Osteoblast (primary cell): ENCODE measurements around the gene JADE2. TPM values are rescaled to one million over a fixed set of nuclear protein-coding genes. Genes with fewer than 3 reads are reported as not detected.
A peak's percentile ranks its signal among the peaks of the same experiment; 100 is the strongest.

Source experiments
- DNase-seq: peaks from one replicate; pipeline ENCODE4 v3.0.0; 2011; ENCODE audit warnings: low spot score, mixed read lengths; ENCODE audit not compliant: insufficient read length; ENCODE audit errors: missing footprints
- H2AFZ ChIP-seq: 2 replicates; pipeline ENCODE4 v1.6.0; 2011; ENCODE audit warnings: mild to moderate bottlenecking, low read length
- H3K27ac ChIP-seq: 2 replicates; pipeline ENCODE4 v1.5.1; 2011; ENCODE audit warnings: mild to moderate bottlenecking, low read depth, low read length, moderate library complexity
- H3K27me3 ChIP-seq: 2 replicates; pipeline ENCODE4 v1.6.0; 2012; ENCODE audit warnings: mild to moderate bottlenecking, control low read depth, inconsistent platforms, low read length, moderate library complexity; ENCODE audit not compliant: insufficient read depth
- H3K36me3 ChIP-seq: 2 replicates; pipeline ENCODE4 v1.5.1; 2011; ENCODE audit warnings: mild to moderate bottlenecking, low read length, control low read depth, moderate library complexity; ENCODE audit not compliant: insufficient read depth
- H3K4me1 ChIP-seq: 2 replicates; pipeline ENCODE4 v1.5.1; 2011; ENCODE audit warnings: mild to moderate bottlenecking, low read length, control low read depth, moderate library complexity; ENCODE audit not compliant: insufficient read depth
- H3K4me2 ChIP-seq: 2 replicates; pipeline ENCODE4 v1.6.0; 2011; ENCODE audit warnings: mild to moderate bottlenecking, low read length; ENCODE audit not compliant: insufficient read depth
- H3K4me3 ChIP-seq: fragments of 200-600 bp; sonication (generic); 3 replicates; pipeline ENCODE4 v1.5.1; 2012; ENCODE audit warnings: mild to moderate bottlenecking, low read length, inconsistent platforms; ENCODE audit not compliant: insufficient read depth
- H3K79me2 ChIP-seq: 2 replicates; pipeline ENCODE4 v1.6.0; 2012; ENCODE audit warnings: mild to moderate bottlenecking, low read length, control low read depth, inconsistent platforms; ENCODE audit not compliant: insufficient read depth
- H3K9me3 ChIP-seq: 2 replicates; pipeline ENCODE4 v1.5.1; 2011; ENCODE audit warnings: low read depth, low read length, control low read depth
- H4K20me1 ChIP-seq: 2 replicates; pipeline ENCODE4 v1.6.0; 2012; ENCODE audit warnings: mild to moderate bottlenecking, low read length, control low read depth; ENCODE audit not compliant: insufficient read depth
- total RNA-seq: library from RNA; depleted of rRNA; stranded (reverse); fragments of >200 nt; gene quantifications from 2 replicates; pipeline ENCODE4 v1.2.3, GENCODE V29; 2012
- TF ChIP-seq, protein P1 (sequence below): IDR thresholded peaks from 2 replicates; pipeline ENCODE4 v1.5.1; 2011; ENCODE audit warnings: mild to moderate bottlenecking, low read depth, low read length, moderate library complexity; ENCODE audit errors: extremely low read depth

Gene JADE2
- total RNA-seq, 1 donor, result 26.8 TPM

DNA sequence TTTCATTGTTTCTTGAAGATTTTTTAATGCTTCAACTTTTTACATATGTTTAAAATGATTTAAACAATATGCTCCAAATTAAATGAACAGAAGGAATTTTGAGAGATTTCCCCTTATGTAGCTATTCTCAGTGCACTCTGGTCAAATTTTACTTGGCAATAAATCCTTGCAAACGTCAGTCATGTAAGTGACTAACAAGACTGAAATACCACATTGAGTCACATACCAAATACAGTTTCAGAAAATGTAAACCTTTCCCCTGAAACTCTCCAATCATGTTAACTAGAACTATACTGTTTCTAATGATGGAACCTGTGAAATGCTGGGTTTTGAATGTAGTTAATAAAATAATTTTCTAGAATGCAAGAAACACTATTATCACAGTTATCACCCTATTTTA lies 77.6 kb downstream of the JADE2 start:
- Histone ChIP-seq H3K9me3 (no peaks in the 10 kb centered on the region), H3K4me2 (no peak overlapping the region), H3K4me1 (peaks cover 11% of the 10 kb centered on the region), H3K27ac (peak overlapping the region; percentile 39), H3K79me2 (no peaks in the 10 kb centered on the region), H3K4me3 (no peak overlapping the region), H2AFZ (no peak overlapping the region), H3K36me3 (peaks cover 38% of the 10 kb centered on the region), H3K27me3 (no peaks in the 10 kb centered on the region), H4K20me1 (no peaks in the 10 kb centered on the region)
- TF ChIP-seq, protein P1, sequence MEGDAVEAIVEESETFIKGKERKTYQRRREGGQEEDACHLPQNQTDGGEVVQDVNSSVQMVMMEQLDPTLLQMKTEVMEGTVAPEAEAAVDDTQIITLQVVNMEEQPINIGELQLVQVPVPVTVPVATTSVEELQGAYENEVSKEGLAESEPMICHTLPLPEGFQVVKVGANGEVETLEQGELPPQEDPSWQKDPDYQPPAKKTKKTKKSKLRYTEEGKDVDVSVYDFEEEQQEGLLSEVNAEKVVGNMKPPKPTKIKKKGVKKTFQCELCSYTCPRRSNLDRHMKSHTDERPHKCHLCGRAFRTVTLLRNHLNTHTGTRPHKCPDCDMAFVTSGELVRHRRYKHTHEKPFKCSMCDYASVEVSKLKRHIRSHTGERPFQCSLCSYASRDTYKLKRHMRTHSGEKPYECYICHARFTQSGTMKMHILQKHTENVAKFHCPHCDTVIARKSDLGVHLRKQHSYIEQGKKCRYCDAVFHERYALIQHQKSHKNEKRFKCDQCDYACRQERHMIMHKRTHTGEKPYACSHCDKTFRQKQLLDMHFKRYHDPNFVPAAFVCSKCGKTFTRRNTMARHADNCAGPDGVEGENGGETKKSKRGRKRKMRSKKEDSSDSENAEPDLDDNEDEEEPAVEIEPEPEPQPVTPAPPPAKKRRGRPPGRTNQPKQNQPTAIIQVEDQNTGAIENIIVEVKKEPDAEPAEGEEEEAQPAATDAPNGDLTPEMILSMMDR, result no peak
- DNase-seq, result peak; percentile 66

DNA sequence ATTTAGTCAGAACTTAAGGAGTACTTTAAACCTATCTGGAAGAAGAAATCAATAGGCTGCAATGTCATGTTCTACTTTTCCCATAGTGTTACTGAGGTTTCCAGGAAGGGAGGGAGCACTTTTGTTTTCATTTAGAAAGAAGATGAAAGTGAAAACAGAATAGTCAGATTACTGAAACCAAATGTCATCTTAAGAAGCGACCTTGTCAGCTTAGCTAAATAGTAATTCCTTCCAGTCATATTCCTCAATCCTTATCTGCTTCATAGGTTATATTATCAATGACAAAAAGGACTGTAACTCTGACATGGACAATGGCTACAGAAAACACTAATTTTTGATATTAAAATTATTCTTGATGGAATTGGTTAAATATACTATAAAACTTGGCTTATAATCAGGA lies 79.4 kb downstream of the JADE2 start:
- Histone ChIP-seq H4K20me1 (no peaks in the 10 kb centered on the region), H3K4me3 (no peak overlapping the region), H3K9me3 (no peaks in the 10 kb centered on the region), H3K79me2 (no peaks in the 10 kb centered on the region), H2AFZ (no peak overlapping the region), H3K4me1 (peaks cover 11% of the 10 kb centered on the region), H3K36me3 (peaks cover 57% of the 10 kb centered on the region), H3K27me3 (no peaks in the 10 kb centered on the region), H3K27ac (no peak overlapping the region), H3K4me2 (no peak overlapping the region)
- no peak for DNase-seq
- TF ChIP-seq, protein P1, result no peak

DNA sequence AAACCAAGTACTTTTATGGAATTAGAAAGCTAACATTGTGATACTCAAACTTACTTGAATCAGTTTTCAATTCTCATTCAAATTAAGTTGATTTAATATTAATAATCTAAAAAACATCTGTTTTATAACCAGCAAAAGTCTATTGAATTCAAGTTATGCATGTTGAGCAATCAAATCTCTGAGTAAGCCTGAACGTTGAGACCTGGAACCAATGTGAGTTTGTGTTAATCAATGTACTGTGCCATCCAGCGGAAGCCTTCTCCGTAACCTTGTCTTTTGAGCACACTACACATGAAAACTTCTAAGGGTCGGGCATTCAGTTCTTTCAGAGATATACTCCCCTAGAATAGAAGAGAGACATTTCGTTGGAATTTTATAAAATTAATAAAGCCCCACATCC lies 81.3 kb downstream of the JADE2 start:
- no peak for DNase-seq

DNA sequence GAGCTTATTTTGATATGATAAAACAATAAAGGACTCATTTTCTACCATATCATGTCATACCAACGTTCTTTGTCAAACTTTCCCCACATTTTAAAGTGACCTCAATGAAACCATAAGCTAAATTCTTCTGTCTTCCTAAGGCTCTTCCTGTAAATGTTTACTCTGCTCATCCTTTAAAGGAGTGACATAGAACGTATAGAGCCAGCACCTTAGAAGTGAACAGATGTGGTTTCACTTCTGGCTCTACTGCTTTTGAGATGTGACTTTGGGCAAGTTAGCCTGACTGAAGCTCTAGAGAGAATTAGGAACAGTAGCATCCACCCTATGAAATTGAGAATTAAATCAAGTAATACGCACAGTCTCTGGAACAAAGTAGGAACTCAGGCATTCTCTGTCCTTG lies 83.1 kb downstream of the JADE2 start:
- Histone ChIP-seq H3K27me3 (no peaks in the 10 kb centered on the region), H2AFZ (no peak overlapping the region), H3K9me3 (no peaks in the 10 kb centered on the region), H3K36me3 (peaks cover 75% of the 10 kb centered on the region), H3K4me2 (no peak overlapping the region), H3K27ac (no peak overlapping the region), H3K79me2 (no peaks in the 10 kb centered on the region), H4K20me1 (no peaks in the 10 kb centered on the region), H3K4me1 (no peaks in the 10 kb centered on the region), H3K4me3 (no peak overlapping the region)
- TF ChIP-seq, protein P1, result no peak
- DNase-seq, result no peak

More for the DNA sequence above, 81.3 kb downstream of the JADE2 start:
- peaks cover 69% of the 10 kb centered on the region for H3K36me3 ChIP-seq
- H3K79me2 ChIP-seq, result no peaks in the 10 kb centered on the region
- no peaks in the 10 kb centered on the region for H4K20me1 ChIP-seq
- no peaks in the 10 kb centered on the region for H3K9me3 ChIP-seq
- no peak overlapping the region for H3K4me3 ChIP-seq
- H3K4me1 ChIP-seq, result peaks cover 4% of the 10 kb centered on the region
- H3K4me2 ChIP-seq, result no peak overlapping the region
- no peak overlapping the region for H2AFZ ChIP-seq
- H3K27me3 ChIP-seq, result no peaks in the 10 kb centered on the region
- TF ChIP-seq, protein P1, result no peak
- no peak overlapping the region for H3K27ac ChIP-seq
